ENCODE measurements around the gene ZXDC.

ZXDC gene, protein sequence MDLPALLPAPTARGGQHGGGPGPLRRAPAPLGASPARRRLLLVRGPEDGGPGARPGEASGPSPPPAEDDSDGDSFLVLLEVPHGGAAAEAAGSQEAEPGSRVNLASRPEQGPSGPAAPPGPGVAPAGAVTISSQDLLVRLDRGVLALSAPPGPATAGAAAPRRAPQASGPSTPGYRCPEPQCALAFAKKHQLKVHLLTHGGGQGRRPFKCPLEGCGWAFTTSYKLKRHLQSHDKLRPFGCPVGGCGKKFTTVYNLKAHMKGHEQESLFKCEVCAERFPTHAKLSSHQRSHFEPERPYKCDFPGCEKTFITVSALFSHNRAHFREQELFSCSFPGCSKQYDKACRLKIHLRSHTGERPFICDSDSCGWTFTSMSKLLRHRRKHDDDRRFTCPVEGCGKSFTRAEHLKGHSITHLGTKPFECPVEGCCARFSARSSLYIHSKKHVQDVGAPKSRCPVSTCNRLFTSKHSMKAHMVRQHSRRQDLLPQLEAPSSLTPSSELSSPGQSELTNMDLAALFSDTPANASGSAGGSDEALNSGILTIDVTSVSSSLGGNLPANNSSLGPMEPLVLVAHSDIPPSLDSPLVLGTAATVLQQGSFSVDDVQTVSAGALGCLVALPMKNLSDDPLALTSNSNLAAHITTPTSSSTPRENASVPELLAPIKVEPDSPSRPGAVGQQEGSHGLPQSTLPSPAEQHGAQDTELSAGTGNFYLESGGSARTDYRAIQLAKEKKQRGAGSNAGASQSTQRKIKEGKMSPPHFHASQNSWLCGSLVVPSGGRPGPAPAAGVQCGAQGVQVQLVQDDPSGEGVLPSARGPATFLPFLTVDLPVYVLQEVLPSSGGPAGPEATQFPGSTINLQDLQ

DNA sequence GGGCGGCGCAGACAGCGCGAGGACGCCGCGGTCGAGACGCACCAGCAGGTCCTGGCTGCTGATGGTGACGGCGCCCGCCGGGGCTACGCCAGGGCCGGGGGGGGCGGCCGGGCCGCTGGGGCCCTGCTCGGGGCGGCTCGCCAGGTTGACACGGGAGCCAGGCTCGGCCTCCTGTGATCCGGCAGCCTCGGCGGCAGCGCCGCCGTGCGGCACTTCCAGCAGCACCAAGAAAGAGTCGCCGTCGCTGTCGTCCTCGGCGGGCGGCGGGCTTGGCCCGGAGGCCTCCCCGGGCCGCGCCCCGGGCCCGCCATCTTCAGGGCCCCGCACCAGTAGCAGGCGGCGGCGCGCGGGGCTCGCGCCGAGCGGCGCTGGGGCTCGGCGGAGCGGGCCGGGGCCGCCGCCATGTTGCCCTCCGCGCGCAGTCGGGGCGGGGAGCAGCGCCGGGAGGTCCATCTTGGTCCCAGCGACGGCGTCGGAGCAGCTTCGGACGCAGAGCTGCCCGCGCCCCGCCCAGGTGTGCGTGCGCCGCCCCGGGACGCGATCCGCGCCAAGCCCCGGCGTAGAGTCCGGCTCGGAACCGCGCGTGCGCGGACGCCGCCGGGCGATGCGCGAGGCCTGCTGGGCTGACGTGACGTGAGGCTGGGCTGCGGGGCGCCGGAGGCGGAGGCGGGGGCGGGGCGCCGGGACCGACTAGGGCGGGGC lies at the start of gene ZXDC:
TSS of gene ZXDC (minus strand) at position 479 of the 702 bp plus-strand sequence. CDS start at position 453, 26 bp downstream.
- in situ Hi-C loops (cut with HindIII; ENCODE audit: low sequenced_read_pairs), result no loop called here

DNA sequence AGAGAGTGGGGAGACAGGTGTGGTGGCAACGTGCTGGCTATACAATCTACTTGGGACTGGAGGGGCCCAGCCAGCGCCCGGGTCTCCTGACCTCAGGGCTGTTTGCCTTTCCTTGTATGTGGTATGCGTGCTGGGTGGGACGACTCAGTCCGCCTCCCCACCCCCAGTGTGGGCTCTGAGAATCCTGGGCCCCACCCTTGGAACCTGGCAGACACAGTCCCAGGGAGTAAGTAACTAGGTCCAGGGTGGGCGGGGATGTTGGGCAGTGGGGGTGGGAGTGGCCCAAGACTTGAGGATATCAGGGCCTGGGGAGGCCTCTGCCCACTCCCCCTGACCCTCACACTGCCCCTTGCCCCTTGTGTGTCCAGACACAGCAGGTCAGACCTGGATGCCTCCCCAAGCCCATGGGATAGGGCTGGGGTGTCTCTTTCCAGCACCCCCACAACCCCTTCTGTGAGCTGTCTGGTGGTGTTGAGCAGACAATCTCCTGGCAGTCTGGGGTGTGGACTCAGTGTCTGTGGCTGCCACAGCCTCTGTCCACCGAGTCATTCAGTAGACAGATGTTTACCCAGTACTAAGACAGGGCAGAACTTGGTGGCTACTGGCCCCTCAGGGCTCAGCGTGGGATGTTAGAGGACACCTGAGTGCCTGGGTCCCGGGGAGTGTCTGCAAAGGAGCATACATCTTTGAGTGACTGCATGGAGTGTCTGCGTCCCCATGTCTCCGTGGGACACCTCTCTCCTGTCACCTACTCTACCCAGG lies 49.6 kb upstream of the ZXDC start:
- in situ Hi-C loops (cut with HindIII; ENCODE audit: low sequenced_read_pairs), result no loop called here

DNA sequence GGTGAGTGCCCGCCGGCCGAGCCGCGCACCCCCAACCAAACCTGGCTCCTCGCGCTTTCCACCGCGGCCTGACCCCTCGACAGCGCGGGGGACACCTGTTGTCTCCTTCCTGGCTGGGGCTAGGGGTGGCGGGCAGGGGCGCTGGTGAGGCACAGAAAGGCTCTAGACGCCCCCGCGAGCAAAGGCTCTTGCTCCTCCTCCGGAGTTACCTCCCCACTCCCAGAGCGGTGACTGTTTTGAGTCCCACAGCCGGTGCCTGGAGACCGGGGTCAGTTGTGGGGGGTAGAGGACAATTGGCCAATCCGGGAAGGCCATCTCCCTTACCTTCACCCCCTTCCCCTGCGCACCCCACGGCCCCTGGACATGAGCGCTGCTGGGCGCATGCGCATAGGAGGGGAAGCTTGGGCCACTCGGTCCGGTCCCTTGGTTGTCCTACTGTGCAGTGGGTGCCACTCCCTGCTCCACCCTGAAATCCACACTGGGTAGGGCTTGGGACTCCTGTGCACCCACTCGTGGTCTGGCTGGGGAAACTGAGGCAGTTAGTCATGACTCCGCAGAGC lies 48.8 kb upstream of the ZXDC start:
- in situ Hi-C loops (cut with HindIII; ENCODE audit: low sequenced_read_pairs), result no loop called here

DNA sequence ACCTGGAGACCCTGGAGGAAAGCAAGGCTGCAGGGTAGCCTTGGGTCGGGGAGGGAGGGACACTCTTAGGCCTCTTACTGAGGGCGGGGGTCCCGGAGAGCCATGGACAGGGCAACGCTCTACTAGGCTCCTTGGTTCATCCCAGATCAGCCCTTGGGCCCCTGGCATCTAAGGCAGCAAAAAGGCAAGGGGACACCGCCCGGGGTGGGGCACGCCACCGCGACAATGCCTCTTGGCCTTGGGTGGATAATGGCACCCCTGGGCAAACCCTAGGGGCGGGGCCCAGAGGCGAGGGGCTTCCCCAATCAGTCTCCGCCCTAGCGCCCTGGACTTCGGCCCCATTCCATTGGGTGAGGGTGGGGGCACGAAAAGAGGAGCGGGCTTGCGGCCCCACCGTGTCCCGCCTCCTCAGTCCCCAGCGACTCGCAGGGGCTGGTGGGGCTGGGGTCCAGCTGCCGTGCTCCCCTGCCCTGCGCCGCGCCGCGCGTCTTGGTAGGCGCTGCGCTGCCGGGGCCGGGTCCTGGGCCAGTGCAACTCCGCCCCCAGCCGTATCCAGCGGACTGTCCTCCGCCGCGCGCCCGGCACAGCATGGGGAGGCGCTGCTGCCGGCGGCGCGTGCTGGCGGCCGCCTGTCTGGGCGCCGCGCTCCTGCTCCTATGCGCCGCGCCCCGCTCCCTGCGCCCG lies 48.2 kb upstream of the ZXDC start, which contains the start of gene CHST13:
TSS of gene CHST13 (plus strand) at position 411 of the 684 bp plus-strand sequence. CDS start at position 589, 178 bp downstream.
- in situ Hi-C loops (cut with HindIII; ENCODE audit: low sequenced_read_pairs), result no loop called here

DNA sequence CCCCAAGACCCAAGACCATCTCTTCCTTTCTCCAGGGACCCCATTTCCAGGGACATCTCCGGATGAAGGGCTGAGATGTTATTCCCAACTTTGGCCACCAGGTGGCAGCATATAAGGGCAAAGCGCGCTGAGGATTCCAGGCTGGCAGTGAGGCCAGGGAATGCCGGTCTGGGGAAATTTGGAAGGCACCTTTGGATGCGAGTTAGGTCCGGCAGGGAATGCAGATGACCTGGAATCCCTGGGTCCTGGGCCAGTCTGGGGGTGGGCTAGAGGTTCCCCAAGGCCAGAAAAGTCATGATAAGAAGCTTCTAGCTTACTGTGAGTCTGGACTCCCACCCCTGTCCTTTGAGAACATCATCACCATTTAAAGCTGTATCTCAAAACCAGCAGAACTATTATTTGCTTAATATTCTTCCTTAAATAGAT lies 46.7 kb upstream of the ZXDC start:
- in situ Hi-C loops (cut with HindIII; ENCODE audit: low sequenced_read_pairs), result no loop called here

DNA sequence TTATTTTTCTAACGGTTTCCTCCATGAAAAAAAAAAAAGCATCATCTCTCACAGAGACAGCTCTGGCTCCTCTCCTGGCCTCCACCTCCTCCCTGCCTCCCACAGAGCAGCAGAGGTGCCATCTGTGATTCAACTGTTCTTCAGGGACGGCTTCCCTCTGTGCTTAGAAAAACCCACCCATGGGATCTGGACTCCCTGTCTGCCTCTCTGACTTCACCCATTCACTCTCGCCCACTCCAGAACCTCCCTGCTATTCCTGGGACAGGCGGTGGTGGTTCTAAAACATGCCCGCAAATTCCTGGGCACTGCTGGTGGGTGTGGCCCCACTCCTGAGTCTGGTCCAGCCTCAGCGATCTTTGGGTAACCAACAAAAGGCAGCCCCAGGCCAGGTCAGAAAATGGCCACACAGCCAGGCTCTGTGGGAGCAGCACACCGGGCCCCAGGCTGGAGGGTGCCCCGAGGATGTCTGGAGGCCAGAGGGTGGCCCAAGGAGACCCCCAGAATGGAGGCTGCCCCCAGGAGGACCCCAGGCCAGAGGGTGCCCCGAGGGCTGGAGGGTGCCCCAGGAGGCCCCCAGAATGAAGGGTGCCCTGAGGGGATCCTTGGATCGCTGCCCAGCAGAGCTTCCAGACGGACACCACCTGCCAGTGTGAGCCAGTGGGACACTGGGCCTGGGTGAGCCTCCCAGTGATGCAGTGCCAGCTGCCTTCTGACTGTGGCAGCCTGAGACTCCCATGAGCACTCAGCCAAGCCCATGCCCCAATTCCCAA lies 45.6 kb upstream of the ZXDC start:
- in situ Hi-C loops (cut with HindIII; ENCODE audit: low sequenced_read_pairs), result no loop called here

DNA sequence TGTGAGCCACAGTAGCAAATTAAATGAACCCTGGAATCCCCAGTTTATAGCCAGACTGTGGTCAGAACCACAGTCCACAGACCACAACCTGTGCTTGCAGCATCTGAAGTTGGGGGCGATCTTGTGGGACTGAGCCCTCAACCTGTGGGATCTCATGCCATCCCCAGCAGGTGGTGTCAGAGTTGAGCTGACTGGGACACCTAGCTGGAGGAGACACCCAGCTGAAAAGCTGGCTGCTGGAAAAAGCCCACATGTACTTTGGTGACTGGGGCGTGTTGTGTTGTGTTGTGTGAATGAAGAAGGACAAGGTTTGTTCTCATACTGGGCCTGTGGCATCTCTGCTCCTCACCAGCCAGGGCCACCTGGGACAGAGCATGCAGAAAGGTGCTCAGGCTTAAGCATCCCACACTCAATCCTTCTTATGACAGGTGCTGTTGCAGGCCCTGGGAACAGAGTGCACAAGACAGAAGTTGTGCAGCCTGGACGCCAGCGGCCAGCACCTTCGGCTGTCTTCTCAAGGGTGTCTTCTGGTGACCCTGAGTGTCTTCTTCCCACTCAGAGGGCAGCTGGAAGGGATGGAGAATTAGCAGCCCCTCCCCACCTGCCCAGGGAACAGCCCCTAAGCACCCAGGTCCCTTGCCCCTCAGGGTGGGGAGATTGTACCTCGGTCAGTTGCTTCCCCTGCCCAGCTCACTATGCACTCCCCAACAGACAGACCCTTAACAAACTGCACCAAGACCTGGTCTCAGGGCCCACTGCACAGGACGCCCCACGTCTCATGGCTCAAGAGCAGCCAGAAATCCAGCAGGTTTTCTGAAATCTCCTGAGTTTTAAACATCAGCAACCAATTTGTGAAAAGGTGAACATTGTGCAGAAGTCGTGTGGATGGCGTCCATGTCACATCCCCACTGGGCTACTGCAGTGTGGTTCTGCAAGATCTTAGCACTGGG lies 44.1 kb upstream of the ZXDC start:
- in situ Hi-C loops (cut with HindIII; ENCODE audit: low sequenced_read_pairs), result no loop called here

DNA sequence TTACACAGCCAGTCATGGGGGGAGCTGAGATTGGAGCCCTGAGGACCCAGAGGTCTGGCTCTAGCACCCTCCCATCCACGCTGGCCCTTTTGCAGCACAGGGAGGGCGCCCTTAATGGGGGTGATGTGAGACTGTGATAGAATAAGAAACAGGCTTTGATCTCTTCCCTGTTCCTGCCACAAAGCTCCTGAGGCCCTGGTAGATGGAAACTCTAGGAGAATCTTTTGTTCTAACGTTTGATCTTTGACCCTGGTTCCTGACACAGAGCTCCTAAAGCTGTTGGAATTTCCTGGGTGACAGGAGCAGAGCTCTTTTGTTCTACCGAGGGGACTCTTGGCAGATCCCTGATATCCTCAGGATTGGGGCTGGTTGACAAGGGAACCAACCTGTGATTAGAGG lies 43.1 kb upstream of the ZXDC start:
- in situ Hi-C loops (cut with HindIII; ENCODE audit: low sequenced_read_pairs), result no loop called here

DNA sequence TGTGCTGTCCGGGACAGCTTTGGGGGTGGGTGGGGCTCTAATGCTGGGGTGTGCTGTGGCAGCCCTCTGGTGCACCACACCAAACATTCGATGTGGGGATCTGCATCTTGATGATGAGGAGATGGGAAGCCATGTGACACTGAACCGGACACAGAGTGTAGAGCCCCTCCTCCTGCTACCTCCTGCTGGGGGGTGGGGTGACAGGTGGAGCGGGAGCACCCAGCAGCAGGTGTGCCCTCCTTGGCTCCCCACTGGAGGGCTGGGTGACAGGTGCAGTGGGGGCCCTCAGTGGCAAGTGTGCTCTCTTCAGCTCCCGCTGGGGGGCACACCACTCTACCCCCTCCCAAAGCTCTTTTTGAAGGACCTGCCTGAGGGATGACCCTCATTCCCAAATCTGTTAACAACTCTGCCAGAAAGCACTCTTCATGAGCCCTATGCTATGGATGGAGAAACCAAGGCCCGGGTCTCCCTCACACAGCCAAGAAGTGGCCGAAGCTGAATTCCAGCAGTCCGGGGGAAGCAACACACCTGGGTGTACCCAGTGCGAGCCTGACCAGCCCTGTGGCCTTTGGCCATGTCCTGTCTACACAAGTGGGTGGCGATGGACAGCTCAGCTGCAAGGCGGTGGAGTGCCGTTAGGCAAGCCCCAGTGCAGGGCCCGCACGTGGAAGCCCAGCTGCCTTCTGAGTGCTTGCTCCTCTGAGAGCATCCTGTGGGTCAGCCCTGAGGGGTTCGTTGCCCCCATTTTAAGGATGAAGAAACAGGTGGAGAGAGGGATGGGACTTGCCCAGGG lies 42.5 kb upstream of the ZXDC start:
- in situ Hi-C loops (cut with HindIII; ENCODE audit: low sequenced_read_pairs), result no loop called here

DNA sequence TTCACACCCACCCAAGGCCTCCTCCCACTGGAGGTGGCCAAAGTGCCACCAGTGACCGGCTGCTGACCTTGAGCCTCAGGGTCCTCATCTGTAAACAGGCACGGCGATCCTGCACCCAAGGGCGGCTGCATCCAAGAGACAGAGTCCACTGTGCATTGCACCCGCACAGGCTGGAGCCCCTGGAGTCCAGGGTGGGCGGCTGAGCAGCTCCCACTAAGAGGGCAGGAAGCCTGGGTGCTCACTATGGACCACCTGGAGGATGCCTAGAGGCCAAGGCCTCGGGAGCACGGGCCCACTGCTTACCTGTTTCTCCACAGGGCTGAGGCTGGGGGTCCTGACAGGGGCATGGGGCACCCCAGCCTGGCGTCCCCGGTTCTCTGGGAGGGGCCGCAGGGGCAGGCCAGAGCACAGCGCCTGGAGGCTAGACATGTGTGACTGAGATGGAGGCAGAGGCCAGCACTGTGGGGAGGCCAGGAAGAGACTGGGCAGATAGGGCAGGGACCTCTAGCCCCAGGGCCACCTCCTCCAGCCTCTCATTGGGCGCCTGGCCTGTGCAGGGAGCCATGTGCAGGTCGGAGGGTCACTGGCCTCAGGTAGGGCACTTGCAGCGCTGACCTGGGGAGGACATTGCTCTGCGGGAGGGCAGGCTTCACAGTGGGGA lies 41.7 kb upstream of the ZXDC start, which contains the start of gene UROC1:
TSS of gene UROC1 (minus strand) at position 483 of the 661 bp plus-strand sequence. CDS start at position 429, 54 bp downstream.
- in situ Hi-C loops (cut with HindIII; ENCODE audit: low sequenced_read_pairs), result no loop called here

DNA sequence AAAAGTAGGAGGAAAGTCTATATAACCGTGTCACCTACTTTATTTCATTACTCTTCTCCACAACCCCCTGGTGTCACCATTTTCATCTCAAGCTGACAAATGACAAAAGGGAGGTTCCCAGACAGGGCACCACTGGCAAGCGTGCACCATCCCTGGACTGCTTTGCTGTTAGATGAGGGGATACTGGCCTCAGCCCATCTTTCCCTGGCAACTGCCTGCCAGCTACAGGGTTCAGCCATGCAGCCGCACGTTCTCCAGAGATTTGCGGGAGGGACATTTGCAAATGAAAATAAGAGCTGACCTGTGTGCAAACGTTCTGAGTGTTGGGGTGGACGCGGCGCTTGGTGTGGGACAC lies 41.2 kb upstream of the ZXDC start:
- in situ Hi-C loops (cut with HindIII; ENCODE audit: low sequenced_read_pairs), result no loop called here

DNA sequence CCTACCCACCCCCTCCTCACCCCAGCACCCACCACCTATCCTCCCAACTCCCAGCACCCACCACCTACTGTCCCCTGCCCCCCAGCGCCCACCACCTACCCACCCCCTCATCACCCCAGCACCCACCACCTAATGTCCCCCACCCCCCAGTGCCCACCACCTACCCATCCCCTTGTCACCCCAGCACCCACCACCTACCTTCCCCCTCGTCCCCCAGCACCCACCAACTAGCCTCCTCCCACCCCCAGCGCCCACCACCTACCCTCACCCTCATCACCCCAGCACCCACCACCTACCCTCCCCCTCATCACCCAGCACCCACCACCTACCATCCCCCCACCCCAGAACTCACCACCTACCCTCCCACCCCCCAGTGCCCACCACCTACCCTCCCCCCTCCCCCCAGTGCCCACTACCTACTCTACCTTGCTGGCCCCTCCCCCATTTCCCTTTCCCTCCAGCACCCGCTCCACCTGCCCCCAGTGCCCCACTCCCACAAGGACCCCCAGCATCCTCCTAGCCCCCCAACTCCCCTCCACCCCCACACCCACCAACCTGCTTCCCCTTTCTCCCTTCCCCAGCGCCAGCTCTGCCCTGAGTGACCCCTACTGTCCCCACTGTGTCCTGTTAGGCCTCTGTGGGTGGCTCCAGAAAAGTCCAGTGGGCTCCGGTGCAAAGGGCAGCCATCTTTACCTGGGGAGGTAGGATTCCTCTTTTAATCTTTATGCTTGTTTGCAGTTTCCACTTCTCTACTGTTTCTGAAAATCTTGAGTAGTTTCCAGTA lies 40.7 kb upstream of the ZXDC start:
- in situ Hi-C loops (cut with HindIII; ENCODE audit: low sequenced_read_pairs), result no loop called here

DNA sequence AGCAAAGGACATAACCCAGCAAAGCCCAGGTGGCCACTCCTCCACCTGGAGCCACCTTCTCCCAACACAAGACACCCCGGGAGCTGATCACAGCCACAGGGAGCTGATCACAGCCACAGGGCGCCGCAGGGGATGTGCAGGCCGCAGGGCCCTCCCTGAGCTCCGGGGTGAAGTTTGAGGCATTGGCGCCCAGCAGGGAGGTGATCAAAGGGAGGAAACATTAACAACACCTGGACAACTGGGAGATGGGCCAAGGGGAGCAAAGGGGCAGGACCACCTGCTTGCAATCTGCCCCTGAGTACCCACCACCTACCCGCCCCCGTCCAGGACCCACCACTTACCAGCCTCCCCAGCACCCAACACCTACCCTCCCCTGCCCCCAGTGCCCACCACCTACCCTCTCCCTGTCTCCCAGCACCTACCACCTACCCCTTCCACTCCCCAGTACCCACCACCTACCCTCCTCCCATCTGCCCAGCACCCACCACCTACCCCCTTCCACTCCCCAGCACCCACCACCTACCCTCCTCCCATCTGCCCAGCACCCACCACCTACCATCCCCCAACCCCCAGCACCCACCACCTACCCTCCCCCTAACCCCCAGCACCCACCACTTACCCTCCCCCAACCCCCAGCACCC lies 39.5 kb upstream of the ZXDC start:
- in situ Hi-C loops (cut with HindIII; ENCODE audit: low sequenced_read_pairs), result no loop called here

DNA sequence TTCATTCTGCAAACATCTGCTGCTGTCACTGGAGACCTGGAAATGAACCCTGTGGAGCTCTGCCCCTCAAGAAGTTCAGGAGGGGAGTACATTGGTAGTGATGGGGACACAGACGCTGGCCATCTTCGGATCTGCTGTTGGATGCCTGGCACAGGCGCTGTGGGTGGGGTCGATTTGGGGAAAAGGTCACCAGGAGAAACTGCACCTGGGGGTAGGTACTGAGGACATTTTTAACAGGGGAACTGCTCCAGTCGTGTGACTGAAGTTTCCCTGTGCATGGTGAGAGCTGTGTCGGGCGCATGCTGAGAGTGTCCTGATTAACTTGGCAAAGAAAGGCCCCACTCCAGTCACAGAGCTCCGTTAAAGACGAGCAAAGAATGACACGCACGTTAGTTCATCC lies 38.5 kb upstream of the ZXDC start:
- in situ Hi-C loops (cut with HindIII; ENCODE audit: low sequenced_read_pairs), result no loop called here
